ENCODE results near the gene CALCA.
"Not testable (repeated sequence)": the region's sequence is repeated elsewhere in the genome, so short reads cannot be mapped to it uniquely, and the experiment has no call there.

Gene CALCA

DNA sequence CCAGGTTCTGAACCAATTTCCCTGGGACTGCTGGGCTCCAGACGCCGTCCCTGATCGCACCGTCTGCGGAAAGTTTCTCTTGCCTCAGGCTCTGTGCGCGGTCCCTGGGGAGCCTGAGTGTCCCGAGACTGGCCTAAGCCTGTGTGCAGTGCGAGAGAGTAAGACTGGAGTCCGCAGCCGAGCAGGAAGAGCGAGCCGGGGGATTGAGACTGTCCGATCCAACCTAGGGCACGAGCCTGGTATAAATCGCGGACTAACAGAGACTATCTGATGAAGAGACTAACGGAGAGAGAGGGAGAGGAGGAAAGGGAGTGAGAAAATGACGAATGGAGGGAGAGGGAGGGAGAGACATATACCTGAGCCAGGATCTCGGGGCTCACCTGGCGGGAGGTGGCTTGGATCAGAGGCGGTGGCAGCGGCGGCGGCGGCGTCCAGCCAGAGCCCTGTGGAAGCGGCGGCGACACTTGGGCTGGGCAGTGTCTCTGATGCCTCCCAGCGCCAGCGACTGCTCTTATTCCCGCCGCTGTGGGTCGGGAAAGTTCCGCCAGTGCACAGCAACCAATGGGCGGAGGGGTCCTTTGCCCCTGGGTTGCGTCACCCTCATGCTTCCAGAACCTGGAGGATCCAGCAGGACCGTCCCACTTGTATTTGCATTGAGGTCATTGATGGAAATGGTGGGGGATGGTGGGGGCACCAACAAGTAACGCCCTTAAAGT, at the start of gene CALCA:
Gene CALCA (minus strand): TSS at position 487 of the 716 bp plus-strand sequence. CDS start 1,159 bp downstream, outside the sequence.
- no peak for DNase-seq (ENCODE audit: low read depth)

GRCh38 chr11:15016200-15016599, 44.0 kb upstream of the CALCA start:
- DNase-seq (ENCODE audit: low read depth) = no peak

DNA sequence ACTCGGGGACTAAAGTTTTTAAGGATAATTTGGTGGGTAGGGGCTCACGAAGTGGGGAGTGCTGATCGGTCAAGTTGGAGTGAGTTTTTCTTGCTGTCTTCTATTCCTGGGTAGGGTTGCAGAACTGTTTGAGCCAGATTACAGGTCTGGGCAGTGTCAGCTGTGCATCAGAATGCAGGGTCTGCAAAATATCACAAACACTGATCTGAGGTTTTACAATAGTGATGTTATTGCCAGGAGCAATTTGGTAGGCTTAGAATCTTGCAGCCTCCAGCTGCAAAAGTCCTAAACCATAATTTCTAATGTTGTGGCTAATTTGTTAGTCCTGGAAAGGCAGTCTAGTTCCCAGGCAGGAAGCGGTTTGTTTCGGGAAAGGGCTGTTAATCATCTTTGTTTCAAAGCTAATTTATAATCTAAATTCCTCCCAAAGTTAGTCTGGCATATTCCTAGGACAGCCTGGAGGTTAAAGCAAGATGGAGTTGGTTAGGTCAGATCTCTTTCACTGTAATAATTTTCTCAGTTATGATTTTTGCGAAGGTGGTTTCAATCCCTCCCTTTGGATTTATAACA, 39.7 kb upstream of the CALCA start:
- DNase-seq (ENCODE audit: low read depth) = no peak

DNA sequence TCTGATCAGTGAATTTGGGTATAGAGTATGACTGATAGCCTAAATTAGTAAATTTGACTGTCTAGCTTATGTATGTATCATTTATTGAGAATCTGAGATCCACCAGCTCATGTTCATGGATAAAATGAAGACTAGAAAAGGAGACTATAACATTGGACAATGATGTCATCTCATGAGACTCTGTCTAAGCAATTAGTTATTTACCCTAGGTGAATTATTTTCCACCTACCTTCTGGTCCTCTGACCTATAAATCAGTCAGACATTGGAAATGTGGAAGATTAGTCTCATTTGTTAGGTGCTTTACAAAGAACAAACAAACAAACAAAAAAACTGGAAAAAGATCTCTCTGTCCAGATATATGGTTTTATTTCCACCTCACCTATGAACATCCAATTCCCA, 38.7 kb upstream of the CALCA start:
- no peak for DNase-seq (ENCODE audit: low read depth)

GRCh38 chr11:15006139-15006759, 34.1 kb upstream of the CALCA start:
- peak; percentile 29 for DNase-seq (ENCODE audit: low read depth)

DNA sequence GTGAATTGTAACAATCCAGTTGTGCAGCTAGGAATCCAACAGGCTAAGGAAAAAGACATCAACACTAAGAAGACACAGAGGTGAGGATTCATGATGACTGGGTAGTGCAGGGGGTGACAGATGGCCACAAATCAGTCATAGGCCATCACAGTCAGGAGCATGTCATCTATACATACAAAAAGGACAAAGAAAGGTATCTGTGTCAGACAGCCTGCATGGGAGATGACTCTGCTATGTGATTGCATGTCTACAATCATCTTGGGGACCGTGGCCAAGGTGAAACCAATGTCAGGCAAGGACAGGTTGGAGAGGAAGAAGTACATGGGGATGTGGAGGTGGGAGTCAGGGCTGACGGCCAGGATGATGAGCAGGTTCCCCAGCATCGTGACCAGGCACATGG, 16.0 kb upstream of the CALCA start:
- not testable (repeated sequence) for DNase-seq (ENCODE audit: low read depth)

GRCh38 chr11:14981507-14981906, 9.4 kb upstream of the CALCA start:
- no peak for DNase-seq (ENCODE audit: low read depth)

GRCh38 chr11:14980854-14981253, 8.7 kb upstream of the CALCA start:
- DNase-seq (ENCODE audit: low read depth) = peak; percentile 46

- no peak for DNase-seq (ENCODE audit: low read depth)
Observed at GRCh38 chr11:14977101-14977880, 5.1 kb upstream of the CALCA start.

DNA sequence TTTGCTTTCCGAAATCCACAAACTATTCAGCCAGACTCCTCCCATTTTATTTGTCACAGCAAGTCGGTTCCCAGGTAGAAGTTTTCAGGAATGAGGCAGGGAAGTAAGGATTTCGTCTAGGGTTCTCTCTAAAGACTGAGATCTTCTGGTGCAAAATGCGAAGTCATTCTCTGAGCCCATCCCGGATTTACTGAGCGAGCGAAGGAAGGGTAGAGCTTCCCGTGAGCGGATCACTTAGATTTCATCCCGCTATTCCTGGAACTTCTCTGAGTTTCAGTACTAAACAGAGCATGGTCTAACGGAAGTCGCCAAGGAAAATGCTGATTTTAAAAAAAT, 3.1 kb upstream of the CALCA start:
- DNase-seq (ENCODE audit: low read depth) = no peak

DNA sequence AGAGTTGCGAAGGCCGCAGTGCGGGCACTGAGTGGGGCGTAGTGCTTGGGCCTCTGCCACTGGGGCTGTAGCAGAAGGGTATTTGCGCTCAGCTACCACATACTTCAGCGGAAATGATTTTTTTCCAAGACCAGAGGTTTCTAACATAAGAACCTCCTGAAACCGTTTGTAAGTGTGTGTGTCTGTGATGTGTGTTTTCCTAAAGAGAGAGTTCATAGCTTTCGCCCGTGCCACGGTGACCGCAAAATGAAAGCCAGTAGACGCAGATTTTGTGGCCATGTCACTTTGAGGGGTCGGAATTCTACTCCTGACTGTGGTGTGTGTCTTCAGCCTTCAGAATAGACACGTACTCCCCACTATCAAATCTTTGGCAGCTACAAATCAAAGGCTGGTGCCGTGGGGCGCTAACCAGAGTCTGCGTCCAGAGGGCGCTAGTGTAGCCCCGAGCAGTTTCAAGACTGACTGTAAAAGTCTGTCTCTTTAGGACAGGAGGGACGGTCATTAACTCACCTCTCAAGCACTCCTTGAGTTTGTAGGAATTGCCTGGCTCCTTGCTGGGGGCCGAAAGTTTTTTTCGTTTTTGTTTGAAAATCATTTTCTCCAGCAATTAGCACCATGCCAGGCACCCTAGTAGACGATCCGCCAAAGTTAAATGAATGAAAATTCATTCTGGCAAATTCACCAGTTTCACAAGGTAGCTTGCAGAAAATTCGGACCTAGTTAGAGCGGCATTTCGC, 2.5 kb upstream of the CALCA start:
- DNase-seq (ENCODE audit: low read depth) = no peak

DNA sequence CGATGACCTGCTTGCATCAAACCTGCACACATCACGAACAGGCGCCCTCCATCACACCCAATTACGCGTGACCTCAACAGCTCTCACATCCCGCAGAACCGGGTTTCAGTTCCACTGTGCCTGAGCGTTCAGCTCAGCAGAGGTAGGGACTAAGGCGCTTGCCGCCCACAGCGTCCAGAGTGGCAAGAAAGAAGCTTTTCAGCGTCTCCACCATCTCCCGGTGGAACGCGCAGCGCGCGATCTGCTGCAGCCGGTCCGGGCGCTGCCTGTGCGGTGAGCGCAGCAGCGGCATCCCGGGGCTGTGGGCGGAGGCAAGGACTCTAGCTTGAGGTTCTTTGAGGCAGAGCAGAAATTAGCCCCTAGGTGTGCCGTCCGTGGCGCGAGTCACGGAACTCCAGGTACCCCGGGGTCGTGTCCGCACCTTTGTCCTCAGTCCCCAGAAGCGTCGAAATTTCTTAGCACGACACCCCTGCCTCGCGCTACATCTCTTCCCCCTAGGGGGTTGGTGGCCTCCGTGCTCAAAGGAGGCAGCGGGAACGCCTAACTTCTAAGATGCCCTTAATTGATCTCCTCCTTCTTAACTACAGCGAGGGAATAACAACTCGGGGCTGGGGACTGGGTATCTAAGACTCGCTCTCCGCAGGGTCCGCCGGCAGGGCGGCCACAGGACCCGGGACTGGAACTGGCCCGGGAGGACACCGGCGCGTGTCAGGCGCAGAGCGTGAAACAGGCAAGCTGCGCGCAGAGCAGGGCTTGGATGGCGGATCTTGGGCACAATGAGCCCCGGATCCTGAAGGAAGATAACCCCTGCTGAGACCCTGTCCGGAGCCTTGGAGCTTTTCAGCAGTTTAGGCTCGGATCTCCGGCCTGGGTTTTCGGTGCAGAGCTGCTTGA, 1.7 kb upstream of the CALCA start:
- DNase-seq (ENCODE audit: low read depth) = no peak

- DNase-seq (ENCODE audit: low read depth) = no peak
Observed at GRCh38 chr11:14972581-14973495, 687 bp upstream of the CALCA start.

GRCh38 chr11:14969901-14970323, 2.2 kb downstream of the CALCA start:
- DNase-seq (ENCODE audit: low read depth) = no peak

GRCh38 chr11:14967581-14968243, 4.4 kb downstream of the CALCA start:
- no peak for DNase-seq (ENCODE audit: low read depth)

- DNase-seq (ENCODE audit: low read depth) = no peak
Observed at GRCh38 chr11:14956111-14956510, 16.0 kb downstream of the CALCA start.

DNA sequence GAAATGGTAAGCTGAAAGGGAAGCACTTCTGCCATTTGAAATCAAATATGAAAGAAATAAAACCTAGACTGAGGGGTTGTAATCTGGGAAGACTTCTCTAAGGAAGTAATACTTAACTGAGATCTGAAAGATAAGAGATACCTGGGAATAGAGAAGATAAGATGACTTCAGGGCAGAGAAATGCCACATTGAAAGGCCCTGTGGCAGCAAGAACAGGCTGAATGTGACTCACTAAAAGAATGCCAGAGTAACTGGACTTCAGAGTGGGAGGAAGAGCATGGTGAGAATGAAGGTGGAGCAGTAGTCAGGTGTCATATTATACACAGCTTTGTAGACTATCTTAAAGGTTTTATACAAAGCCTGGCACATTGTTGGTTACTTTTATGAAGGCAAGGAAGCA, 17.6 kb downstream of the CALCA start:
- DNase-seq (ENCODE audit: low read depth) = no peak

DNA sequence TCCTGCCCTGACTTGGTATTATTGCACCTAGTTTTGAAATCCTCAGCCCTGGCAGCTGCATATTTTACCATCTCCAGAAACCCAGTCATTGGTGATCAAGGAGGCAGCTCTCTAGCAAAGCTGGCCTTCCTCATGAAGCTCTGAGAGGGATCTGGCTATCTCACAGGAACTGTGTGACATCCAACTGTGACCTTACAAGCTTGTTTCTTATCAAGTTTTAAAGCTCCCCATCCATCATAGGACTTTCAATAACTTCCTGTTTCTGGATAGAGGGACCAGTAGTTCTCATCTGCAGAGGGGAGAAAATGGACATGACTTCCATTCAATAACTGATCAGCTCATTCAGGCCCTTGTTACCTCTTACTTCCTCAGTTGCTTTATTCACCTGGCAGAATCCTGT, 18.2 kb downstream of the CALCA start:
- DNase-seq (ENCODE audit: low read depth) = no peak

DNA sequence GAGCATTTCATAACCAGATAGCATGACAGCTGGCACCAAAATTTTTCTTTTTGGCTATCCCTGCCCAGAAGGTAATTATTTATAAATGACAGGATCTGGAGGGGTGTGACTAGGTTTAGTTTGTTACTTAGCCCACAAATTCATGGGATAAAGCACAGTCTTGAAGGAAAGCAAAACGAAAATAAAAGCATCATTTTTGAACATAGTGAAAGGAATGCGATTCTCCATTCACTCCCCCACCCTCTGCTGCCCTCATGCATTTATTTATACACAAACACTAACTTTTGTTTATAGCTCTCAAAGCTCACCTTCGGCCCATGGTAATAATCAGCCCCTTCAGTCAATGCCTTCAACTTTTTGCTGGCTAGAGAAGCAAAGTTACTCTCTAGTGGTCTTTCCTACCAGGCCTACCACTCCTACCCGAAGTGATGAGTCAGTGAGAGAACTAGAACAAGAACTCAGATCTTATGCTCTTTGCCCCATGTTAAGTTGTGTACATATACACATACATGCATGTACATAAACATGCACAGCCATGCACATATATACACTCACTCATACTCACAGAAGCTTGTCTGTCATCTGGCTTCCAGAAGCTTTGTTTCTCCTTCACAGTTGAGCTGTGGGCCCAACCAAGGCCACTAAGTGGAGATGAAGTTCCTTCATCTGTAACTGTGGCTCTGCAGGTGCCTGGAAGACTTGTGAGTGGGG, 22.6 kb downstream of the CALCA start:
- no peak for DNase-seq (ENCODE audit: low read depth)

All from HS-5 (cell line).